ENCODE results near the gene PCSK1N.

The PCSK1N gene

GRCh38 chrX:48787505-48788443 lies 47.6 kb downstream of the PCSK1N start:
- no peak for DNase-seq

- no peak for DNase-seq
These were observed 48.4 kb downstream of the PCSK1N start for GRCh38 chrX:48786825-48787504.

DNA sequence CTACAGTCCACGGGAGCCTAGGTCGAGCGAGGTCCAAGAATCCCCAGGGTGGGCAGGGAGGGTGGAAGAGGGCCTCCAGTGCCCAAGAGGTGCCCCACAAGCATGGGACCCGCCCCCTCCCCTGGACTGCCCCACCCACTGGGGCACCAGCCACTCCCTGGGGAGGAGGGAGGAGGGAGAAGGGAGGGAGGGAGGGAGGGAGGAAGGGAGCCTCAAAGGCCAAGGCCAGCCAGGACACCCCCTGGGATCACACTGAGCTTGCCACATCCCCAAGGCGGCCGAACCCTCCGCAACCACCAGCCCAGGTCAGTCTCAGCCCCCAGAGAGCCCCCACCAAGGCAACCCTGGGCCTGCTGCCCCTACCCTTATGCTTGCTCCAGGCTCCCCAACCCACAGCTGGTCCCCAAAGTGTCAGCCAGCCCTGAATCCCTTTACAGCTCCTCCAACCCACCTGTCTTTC lies 49.0 kb downstream of the PCSK1N start, which contains the start of gene GATA1:
TSS of gene GATA1 (plus strand) at position 250 of the 460 bp plus-strand sequence. CDS start 4,520 bp downstream, outside the sequence.
- DNase-seq, result no peak

DNA sequence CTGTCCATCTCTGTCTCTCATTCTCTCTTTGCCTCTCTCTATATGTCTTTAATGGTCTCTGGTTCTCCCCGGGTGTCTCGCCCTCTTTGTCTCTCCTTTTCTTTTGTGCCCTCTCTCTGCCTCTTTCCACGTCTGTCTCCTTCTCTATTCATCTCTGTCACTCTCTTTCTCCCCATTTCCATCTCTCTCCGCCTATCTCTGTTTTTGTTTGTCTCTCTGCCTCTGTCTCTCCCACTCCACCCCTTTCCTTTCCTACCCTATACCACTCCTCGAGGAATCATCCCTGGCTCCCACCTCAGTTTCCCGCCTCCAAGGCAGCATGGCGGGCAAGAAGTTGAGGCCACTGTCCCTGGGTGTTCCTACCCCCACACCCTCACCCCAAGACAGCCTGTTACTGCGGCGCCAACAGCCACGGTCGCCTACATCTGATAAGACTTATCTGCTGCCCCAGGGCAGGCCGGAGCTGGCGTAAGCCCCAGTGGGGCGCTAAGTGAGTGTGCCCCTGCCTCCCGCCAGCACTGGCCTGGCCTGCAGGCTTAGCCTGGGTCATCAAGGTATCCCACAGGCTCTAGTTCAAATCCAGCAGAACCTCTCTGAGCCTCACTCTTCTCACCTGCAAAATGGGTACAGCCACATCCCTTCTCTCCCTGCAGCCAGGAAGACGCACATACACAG lies 49.7 kb downstream of the PCSK1N start:
- no peak for DNase-seq

DNA sequence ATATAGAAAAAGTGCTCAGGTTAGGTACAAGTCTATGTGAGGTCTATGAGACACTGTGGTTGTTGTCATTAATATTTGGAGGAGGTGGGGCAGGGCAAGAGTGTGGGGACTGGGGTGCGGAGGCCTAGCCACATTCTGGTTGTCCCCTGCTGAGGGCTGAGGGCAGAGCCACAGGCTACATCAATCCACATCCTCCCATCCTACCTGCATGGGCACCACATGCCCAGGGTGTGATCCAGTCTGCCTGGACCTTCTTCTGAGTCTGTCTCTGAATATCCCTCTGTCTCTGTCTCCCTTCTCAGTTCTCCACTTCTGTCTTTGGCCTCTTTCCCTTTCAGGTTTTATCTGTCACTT lies 50.2 kb downstream of the PCSK1N start:
- DNase-seq, result no peak

- no peak for DNase-seq
These were observed 50.7 kb downstream of the PCSK1N start for GRCh38 chrX:48784726-48785125.

GRCh38 chrX:48782795-48783194 lies 52.6 kb downstream of the PCSK1N start:
- DNase-seq, result no peak

DNA sequence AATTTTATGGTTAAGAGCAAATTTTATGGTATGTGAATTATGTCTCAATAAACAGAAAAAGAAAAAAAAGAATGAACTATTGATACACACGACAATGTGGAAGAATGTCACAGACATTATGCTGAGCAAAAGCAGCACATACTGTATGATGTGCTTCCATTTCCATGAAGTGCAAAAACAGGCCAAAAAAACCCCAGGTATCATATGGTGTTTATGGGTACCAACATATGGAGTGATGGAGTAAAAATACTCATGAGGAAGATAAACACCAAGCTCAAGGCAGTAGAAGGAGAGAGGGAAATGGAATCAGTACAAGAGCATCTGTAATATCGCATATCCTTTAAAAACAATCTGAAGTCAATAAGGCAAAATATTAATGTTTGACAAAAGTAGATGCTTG lies 53.2 kb downstream of the PCSK1N start:
- no peak for DNase-seq

- no peak for DNase-seq
These were observed 53.7 kb downstream of the PCSK1N start for GRCh38 chrX:48781705-48782104.

Measured in CD4-positive, alpha-beta T cell treated with Interleukin-21 for 1 hour (primary cell).